GM21737 (cell line): ENCODE measurements around the gene TRAPPC5.
A peak's percentile ranks its signal among the peaks of the same experiment; 100 is the strongest.

Experiments
- ATAC-seq: cut with Tn5 transposase; IDR thresholded peaks from one replicate; pipeline ENCODE4 v1.9.1; 2021; ENCODE audit warnings: mild to moderate bottlenecking, moderate library complexity; ENCODE audit not compliant: unreplicated experiment

Gene TRAPPC5

GRCh38 chr19:7699003-7699402 is 18.4 kb downstream of the TRAPPC5 start:
- ATAC-seq = no peak

- no peak for ATAC-seq
Measured at GRCh38 chr19:7699417-7700401, 19.1 kb downstream of the TRAPPC5 start.

GRCh38 chr19:7701049-7701653 is 20.5 kb downstream of the TRAPPC5 start:
- no peak for ATAC-seq

GRCh38 chr19:7701654-7702457 is 21.2 kb downstream of the TRAPPC5 start, which contains the start of gene FCER2:
FCER2 (minus strand) TSS chr19:7702131; CDS start chr19:7699760, 2,371 bp downstream.
- peak; percentile 52 for ATAC-seq

- ATAC-seq = no peak
Measured at GRCh38 chr19:7703332-7703731, 22.7 kb downstream of the TRAPPC5 start.

GRCh38 chr19:7704280-7705060 is 23.8 kb downstream of the TRAPPC5 start:
- no peak for ATAC-seq

GRCh38 chr19:7705387-7706187 is 25.0 kb downstream of the TRAPPC5 start:
- ATAC-seq = peak; percentile 41

- ATAC-seq = no peak
Measured at GRCh38 chr19:7706188-7706954, 25.7 kb downstream of the TRAPPC5 start.

GRCh38 chr19:7706955-7707456 is 26.4 kb downstream of the TRAPPC5 start:
- ATAC-seq = no peak

GRCh38 chr19:7709932-7710460 is 29.4 kb downstream of the TRAPPC5 start:
- ATAC-seq = no peak

- ATAC-seq = no peak
Measured at GRCh38 chr19:7710616-7711015, 30.0 kb downstream of the TRAPPC5 start.

GRCh38 chr19:7715671-7716070 is 35.0 kb downstream of the TRAPPC5 start:
- no peak for ATAC-seq

GRCh38 chr19:7716762-7717161 is 36.1 kb downstream of the TRAPPC5 start:
- ATAC-seq = no peak

GRCh38 chr19:7718668-7719067 is 38.0 kb downstream of the TRAPPC5 start:
- ATAC-seq = no peak

GRCh38 chr19:7720351-7720750 is 39.7 kb downstream of the TRAPPC5 start:
- no peak for ATAC-seq

- ATAC-seq = no peak
Measured at GRCh38 chr19:7722231-7722651, 41.6 kb downstream of the TRAPPC5 start.

- ATAC-seq = no peak
Measured at GRCh38 chr19:7725791-7726190, 45.2 kb downstream of the TRAPPC5 start.

GRCh38 chr19:7729211-7729610 is 48.6 kb downstream of the TRAPPC5 start:
- no peak for ATAC-seq
